Calu3 (cell line): ENCODE measurements around the gene KCNMB2. TPM values are rescaled to one million over a fixed set of nuclear protein-coding genes. Genes with fewer than 3 reads are reported as not detected.

Source experiments
- BruUV-seq: library from RNA; stranded (reverse); fragments of 400-500 nt; replicated peaks from 2 replicates; lab custom pipeline; 2021; lab: Mats Ljungman, UMichigan
- CTCF ChIA-PET: fragments of 300-600 bp; sonication (Branson Sonifier 250); formaldehyde crosslinking; loops from one replicate; lab custom pipeline; 2022; ENCODE audit warnings: antibody characterized with exemption; lab: Charles Lee
- DNase-seq: peaks from one replicate; pipeline ENCODE4 v3.0.0; 2022
- H3K27ac Mint-ChIP-seq: one replicate; pipeline ENCODE4 v1.8.0; 2022; ENCODE audit warnings: mixed read lengths; ENCODE audit not compliant: unreplicated experiment
- H3K27me3 Mint-ChIP-seq: one replicate; pipeline ENCODE4 v1.8.0; 2022; ENCODE audit warnings: mixed read lengths; ENCODE audit not compliant: unreplicated experiment
- H3K36me3 Mint-ChIP-seq: one replicate; pipeline ENCODE4 v1.8.0; 2022; ENCODE audit warnings: mild to moderate bottlenecking, moderate library complexity, mixed read lengths; ENCODE audit not compliant: insufficient read depth, unreplicated experiment
- H3K4me1 Mint-ChIP-seq: one replicate; pipeline ENCODE4 v1.8.0; 2022; ENCODE audit warnings: mild to moderate bottlenecking, low read depth, mixed read lengths; ENCODE audit not compliant: unreplicated experiment
- H3K4me3 Mint-ChIP-seq: one replicate; pipeline ENCODE4 v1.8.0; 2022; ENCODE audit warnings: mild to moderate bottlenecking, low read depth, moderate library complexity, mixed read lengths; ENCODE audit not compliant: unreplicated experiment
- H3K9me3 Mint-ChIP-seq: one replicate; pipeline ENCODE4 v1.8.0; 2022; ENCODE audit warnings: low read depth, mixed read lengths; ENCODE audit not compliant: unreplicated experiment
- intact Hi-C: fragments of 100-400 bp; cut with micrococcal nuclease; formaldehyde crosslinking; loops from one replicate; pipeline ENCODE4 v1.10.0; 2022; ENCODE audit not compliant: unreplicated experiment
- total RNA-seq: library from RNA; stranded (reverse); gene quantifications from 2 replicates; pipeline ENCODE4 v1.2.3, GENCODE V29; 2022
- TF ChIP-seq, protein P1 (sequence below): fragments of 200-600 bp; IDR thresholded peaks from one replicate; pipeline ENCODE4 v1.8.0; 2022; ENCODE audit warnings: antibody characterized with exemption; ENCODE audit not compliant: unreplicated experiment

KCNMB2 gene
- total RNA-seq, 1 experiment from 2014 or later: not detected

DNA sequence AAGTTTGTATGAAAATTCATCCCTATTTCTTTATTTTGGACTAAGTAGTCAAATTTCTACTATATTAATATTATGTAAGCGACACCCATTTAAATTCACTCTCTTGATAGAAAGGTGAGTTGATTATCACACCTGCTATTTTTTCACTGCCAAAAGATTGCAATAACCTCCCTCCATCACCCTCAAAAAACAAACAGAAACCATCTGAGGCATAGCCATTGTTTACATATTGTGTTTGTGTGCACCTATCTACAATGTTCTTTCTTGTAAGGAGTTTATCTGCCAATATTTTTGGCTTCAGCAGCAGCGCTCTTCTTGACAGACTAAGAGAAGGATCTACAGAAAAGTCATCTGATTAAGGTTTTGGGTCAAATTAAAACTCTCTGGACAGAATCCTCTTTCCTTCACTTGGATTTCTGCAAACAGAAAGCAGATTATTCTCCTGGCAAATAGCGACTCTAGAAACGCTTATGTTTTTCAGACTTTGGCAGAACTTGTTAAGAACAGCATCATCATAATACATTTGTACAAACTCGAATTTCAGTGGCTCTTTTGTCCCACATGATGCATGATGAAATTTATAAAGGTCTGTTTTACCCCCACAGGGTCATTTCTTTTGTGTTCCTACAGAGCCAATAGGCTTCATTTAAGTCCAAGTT lies 48.6 kb downstream of the KCNMB2 start:
- no peak overlapping the region for H3K4me3 Mint-ChIP-seq
- CTCF ChIA-PET: no interaction called here
- no peaks in the 10 kb centered on the region for H3K4me1 Mint-ChIP-seq
- BruUV-seq: no TSS peak
- H3K27ac Mint-ChIP-seq: no peak overlapping the region
- DNase-seq: no peak
- TF ChIP-seq, protein P1, sequence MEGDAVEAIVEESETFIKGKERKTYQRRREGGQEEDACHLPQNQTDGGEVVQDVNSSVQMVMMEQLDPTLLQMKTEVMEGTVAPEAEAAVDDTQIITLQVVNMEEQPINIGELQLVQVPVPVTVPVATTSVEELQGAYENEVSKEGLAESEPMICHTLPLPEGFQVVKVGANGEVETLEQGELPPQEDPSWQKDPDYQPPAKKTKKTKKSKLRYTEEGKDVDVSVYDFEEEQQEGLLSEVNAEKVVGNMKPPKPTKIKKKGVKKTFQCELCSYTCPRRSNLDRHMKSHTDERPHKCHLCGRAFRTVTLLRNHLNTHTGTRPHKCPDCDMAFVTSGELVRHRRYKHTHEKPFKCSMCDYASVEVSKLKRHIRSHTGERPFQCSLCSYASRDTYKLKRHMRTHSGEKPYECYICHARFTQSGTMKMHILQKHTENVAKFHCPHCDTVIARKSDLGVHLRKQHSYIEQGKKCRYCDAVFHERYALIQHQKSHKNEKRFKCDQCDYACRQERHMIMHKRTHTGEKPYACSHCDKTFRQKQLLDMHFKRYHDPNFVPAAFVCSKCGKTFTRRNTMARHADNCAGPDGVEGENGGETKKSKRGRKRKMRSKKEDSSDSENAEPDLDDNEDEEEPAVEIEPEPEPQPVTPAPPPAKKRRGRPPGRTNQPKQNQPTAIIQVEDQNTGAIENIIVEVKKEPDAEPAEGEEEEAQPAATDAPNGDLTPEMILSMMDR: no peak
- intact Hi-C loops: no loop called here
- no peaks in the 10 kb centered on the region for H3K27me3 Mint-ChIP-seq
- peaks cover 5% of the 10 kb centered on the region for H3K9me3 Mint-ChIP-seq
- no peaks in the 10 kb centered on the region for H3K36me3 Mint-ChIP-seq

DNA sequence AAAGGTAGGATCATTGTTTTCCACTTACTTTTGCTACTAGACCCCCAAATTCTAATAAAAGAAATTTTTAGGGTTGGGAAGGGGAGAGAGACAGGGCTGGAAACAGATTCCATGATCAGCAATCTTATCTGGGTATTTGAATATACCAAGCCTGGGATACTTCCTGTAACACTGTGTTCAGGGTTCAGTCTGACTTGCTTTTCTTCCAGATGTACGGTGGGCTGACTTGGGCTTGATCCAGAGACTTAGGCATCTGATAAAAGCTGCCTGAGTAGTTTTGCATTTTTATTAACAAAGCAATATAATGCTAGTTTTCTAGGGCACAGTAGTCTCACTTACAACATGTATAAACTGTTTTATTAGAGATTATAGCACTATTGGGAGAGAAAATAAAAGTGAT lies 49.2 kb downstream of the KCNMB2 start:
- TF ChIP-seq, protein P1: no peak
- H3K4me3 Mint-ChIP-seq: no peak overlapping the region
- CTCF ChIA-PET: no interaction called here
- no peaks in the 10 kb centered on the region for H3K27me3 Mint-ChIP-seq
- intact Hi-C loops: no loop called here
- peaks cover 5% of the 10 kb centered on the region for H3K9me3 Mint-ChIP-seq
- BruUV-seq: no TSS peak
- H3K36me3 Mint-ChIP-seq: no peaks in the 10 kb centered on the region
- H3K27ac Mint-ChIP-seq: no peak overlapping the region
- DNase-seq: no peak
- H3K4me1 Mint-ChIP-seq: no peaks in the 10 kb centered on the region

DNA sequence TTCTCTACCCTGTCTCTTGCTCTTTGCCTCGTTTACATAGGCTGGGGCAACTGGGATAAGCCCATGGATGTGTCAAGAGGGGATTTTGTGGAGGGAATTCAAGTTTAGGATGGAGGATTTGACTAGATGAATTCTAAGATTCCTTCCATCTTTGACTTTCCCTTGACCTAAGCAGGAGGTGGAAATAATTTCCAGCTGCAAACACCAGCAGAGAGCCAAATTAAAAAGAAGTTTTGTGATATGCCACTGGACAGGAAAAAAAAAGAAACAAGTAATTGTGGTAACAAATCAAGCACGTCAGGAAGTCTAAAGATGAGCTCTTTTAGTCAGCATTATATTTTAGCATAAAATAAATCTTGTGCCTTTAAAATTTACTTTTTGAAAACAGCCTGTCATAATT lies 49.8 kb downstream of the KCNMB2 start:
- CTCF ChIA-PET: interaction anchor here (0.7 kb wide), 1 partner anchor 360 kb away, joined by 3 read pairs; no protein-coding TSS in a partner anchor
- no peaks in the 10 kb centered on the region for H3K27me3 Mint-ChIP-seq
- no peaks in the 10 kb centered on the region for H3K4me1 Mint-ChIP-seq
- H3K27ac Mint-ChIP-seq: no peak overlapping the region
- no peak for DNase-seq
- H3K9me3 Mint-ChIP-seq: peaks cover 3% of the 10 kb centered on the region
- no peak overlapping the region for H3K4me3 Mint-ChIP-seq
- no peaks in the 10 kb centered on the region for H3K36me3 Mint-ChIP-seq
- intact Hi-C loops: no loop called here
- TF ChIP-seq, protein P1: no peak
- BruUV-seq: no TSS peak

DNA sequence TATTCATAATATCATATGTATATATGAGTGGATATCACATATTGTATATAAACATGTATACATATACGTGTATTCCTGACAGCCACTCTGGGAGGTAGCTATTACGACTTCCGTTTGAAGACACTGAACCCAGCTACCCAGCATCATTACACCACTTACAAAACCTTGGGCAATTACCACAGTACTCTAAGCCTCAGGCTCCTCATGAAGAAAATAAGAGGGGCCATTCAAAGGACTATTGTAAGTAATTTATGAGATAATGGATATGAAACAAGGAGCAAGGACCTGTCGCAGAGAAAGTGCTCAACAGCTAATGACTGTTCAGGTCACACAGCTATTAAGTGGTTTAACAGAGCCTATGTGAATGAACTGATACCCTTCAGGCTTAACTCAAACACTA lies 52.4 kb downstream of the KCNMB2 start:
- H3K4me1 Mint-ChIP-seq: no peaks in the 10 kb centered on the region
- TF ChIP-seq, protein P1: no peak
- H3K9me3 Mint-ChIP-seq: peaks cover 3% of the 10 kb centered on the region
- no peaks in the 10 kb centered on the region for H3K36me3 Mint-ChIP-seq
- no peak overlapping the region for H3K27ac Mint-ChIP-seq
- intact Hi-C loops: no loop called here
- CTCF ChIA-PET: no interaction called here
- BruUV-seq: no TSS peak
- no peak overlapping the region for H3K4me3 Mint-ChIP-seq
- H3K27me3 Mint-ChIP-seq: no peaks in the 10 kb centered on the region
- DNase-seq: no peak
